ENCODE data around the gene SART3. TPM values are rescaled to one million over a fixed set of nuclear protein-coding genes. Genes with fewer than 3 reads are reported as not detected.
"Not testable (repeated sequence)": the region's sequence is repeated elsewhere in the genome, so short reads cannot be mapped to it uniquely, and the experiment has no call there.

The SART3 gene
- total RNA-seq, 4 donors from 2014 or later = 28.7 to 71.8 (median 53.2) TPM

GRCh38 chr12:108576660-108577234 lies 15.8 kb upstream of the SART3 start:
- no peaks in the 10 kb centered on the region for H3K27me3 ChIP-seq
- ATAC-seq = no peak
- no peaks in the 10 kb centered on the region for H3K36me3 ChIP-seq
- no peaks in the 10 kb centered on the region for H3K9me3 ChIP-seq
- 40 to 85% methylated on average over 1 to 4 of the region's 6 CpGs for WGBS, 2 donors (ENCODE audit: low coverage in 1 of 2)
- no peak overlapping the region for H3K4me3 ChIP-seq
- H3K4me1 ChIP-seq = peaks cover 0 to 14% (median 0%) of the 10 kb centered on the region in 3 donors
- TF ChIP-seq POLR2AphosphoS5 (IDR thresholded peaks at IDR 0.05) (no peak), EP300 (IDR thresholded peaks at IDR 0.05) (no peak), CTCF (IDR thresholded peaks at IDR 0.05) (no peak), POLR2A (IDR thresholded peaks at IDR 0.05) (no peak)
- no peak overlapping the region for H3K27ac ChIP-seq

- no peaks in the 10 kb centered on the region for H3K9me3 ChIP-seq
- H3K36me3 ChIP-seq = peaks cover 0 to 1% of the 10 kb centered on the region in 2 donors
- 91% methylated on average over 6 to 7 of the region's 9 CpGs for WGBS, 2 donors (ENCODE audit: low coverage in 1 of 2)
- TF ChIP-seq POLR2AphosphoS5 (IDR thresholded peaks at IDR 0.05) (no peak), POLR2A (IDR thresholded peaks at IDR 0.05) (no peak), CTCF (IDR thresholded peaks at IDR 0.05) (no peak), EP300 (IDR thresholded peaks at IDR 0.05) (no peak)
- peaks cover 0 to 15% (median 0%) of the 10 kb centered on the region in 3 donors for H3K4me1 ChIP-seq
- no peak overlapping the region for H3K4me3 ChIP-seq
- H3K27me3 ChIP-seq = no peaks in the 10 kb centered on the region
- no peak for ATAC-seq
- no peak overlapping the region for H3K27ac ChIP-seq
These were observed 14.4 kb upstream of the SART3 start for GRCh38 chr12:108575199-108575912.

GRCh38 chr12:108574276-108574675 lies 13.3 kb upstream of the SART3 start:
- WGBS, 2 donors (ENCODE audit: low coverage in 1 of 2) = 100% methylated on average over 1 of the region's 1 CpG; no CpG with 5 or more reads in 1 of the 2 donors
- H3K4me3 ChIP-seq, H3K4me1 ChIP-seq, H3K27ac ChIP-seq, H3K27me3 ChIP-seq, ATAC-seq, H3K9me3 ChIP-seq: not testable (repeated sequence)
- H3K36me3 ChIP-seq = peaks cover 0 to 12% of the 10 kb centered on the region in 2 donors

GRCh38 chr12:108573317-108573716 lies 12.3 kb upstream of the SART3 start:
- ATAC-seq = no peak
- no peaks in the 10 kb centered on the region for H3K9me3 ChIP-seq
- 49 to 58% methylated on average over 2 of the region's 2 CpGs for WGBS, 2 donors (ENCODE audit: low coverage in 1 of 2)
- H3K36me3 ChIP-seq = peaks cover 0 to 21% of the 10 kb centered on the region in 2 donors
- H3K4me1 ChIP-seq = peaks cover 0 to 13% (median 0%) of the 10 kb centered on the region in 3 donors
- H3K27ac ChIP-seq = no peak overlapping the region
- no peak overlapping the region for H3K4me3 ChIP-seq
- H3K27me3 ChIP-seq = no peaks in the 10 kb centered on the region
- TF ChIP-seq CTCF (IDR thresholded peaks at IDR 0.05) = no peak
- TF ChIP-seq POLR2AphosphoS5 (IDR thresholded peaks at IDR 0.05) = no peak
- TF ChIP-seq EP300 (IDR thresholded peaks at IDR 0.05) = no peak
- TF ChIP-seq POLR2A (IDR thresholded peaks at IDR 0.05) = no peak

GRCh38 chr12:108572166-108572790 lies 11.3 kb upstream of the SART3 start:
- WGBS, 2 donors (ENCODE audit: low coverage in 1 of 2) = 67 to 94% methylated on average over 3 to 7 of the region's 8 CpGs

More at GRCh38 chr12:108572166-108572790, 11.3 kb upstream of the SART3 start:
- H3K36me3 ChIP-seq = peaks cover 0 to 32% of the 10 kb centered on the region in 2 donors
- TF ChIP-seq CTCF (IDR thresholded peaks at IDR 0.05) (no peak), POLR2A (IDR thresholded peaks at IDR 0.05) (no peak), POLR2AphosphoS5 (IDR thresholded peaks at IDR 0.05) (no peak), EP300 (IDR thresholded peaks at IDR 0.05) (no peak)
- H3K4me3 ChIP-seq = no peak overlapping the region
- H3K27me3 ChIP-seq = no peaks in the 10 kb centered on the region
- H3K4me1 ChIP-seq = peaks cover 0 to 24% (median 0%) of the 10 kb centered on the region in 3 donors
- no peak for ATAC-seq
- no peak overlapping the region for H3K27ac ChIP-seq
- H3K9me3 ChIP-seq = no peaks in the 10 kb centered on the region

Data from gastroesophageal sphincter (tissue), 4 donors.